Panc1 (cell line): ENCODE results near the gene SND1.

Experiments used
- TF ChIP-seq, protein P1 (sequence below): fragments of 450-650 bp; IDR thresholded peaks from 2 replicates; pipeline ENCODE4 v1.5.1; 2017; ENCODE audit warnings: mild to moderate bottlenecking
- TF ChIP-seq, protein P2 (sequence below), 2 experiments: IDR thresholded peaks; 2 replicates each; pipeline ENCODE4 v1.6.1; 2011 to 2012; ENCODE audit warnings: low read depth in 2 of 2, control low read depth in 1 of 2, low read length in 1 of 2, mild to moderate bottlenecking in 1 of 2, moderate library complexity in 1 of 2; ENCODE audit not compliant: insufficient read depth in 1 of 2

DNA sequence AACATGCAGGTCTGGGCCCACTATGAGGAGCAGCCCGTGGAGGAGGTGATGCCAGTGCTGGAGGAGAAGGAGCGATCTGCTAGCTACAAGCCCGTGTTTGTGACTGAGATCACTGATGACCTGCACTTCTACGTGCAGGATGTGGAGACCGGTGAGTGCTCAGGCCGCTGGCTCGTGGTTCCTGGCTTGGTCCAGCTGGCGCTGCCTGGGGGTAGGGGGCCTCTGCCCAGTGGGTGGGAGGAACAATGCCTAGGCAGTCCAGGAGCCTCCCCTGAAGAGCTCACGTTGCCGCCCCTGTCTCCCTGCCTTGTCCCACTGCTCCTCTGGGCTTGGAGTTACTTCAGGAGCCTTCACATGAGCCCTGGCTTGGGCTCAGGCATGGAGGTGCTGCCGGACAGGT is 429.4 kb downstream of the SND1 start:
- TF ChIP-seq, protein P1, sequence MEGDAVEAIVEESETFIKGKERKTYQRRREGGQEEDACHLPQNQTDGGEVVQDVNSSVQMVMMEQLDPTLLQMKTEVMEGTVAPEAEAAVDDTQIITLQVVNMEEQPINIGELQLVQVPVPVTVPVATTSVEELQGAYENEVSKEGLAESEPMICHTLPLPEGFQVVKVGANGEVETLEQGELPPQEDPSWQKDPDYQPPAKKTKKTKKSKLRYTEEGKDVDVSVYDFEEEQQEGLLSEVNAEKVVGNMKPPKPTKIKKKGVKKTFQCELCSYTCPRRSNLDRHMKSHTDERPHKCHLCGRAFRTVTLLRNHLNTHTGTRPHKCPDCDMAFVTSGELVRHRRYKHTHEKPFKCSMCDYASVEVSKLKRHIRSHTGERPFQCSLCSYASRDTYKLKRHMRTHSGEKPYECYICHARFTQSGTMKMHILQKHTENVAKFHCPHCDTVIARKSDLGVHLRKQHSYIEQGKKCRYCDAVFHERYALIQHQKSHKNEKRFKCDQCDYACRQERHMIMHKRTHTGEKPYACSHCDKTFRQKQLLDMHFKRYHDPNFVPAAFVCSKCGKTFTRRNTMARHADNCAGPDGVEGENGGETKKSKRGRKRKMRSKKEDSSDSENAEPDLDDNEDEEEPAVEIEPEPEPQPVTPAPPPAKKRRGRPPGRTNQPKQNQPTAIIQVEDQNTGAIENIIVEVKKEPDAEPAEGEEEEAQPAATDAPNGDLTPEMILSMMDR = no peak
- TF ChIP-seq, protein P2, sequence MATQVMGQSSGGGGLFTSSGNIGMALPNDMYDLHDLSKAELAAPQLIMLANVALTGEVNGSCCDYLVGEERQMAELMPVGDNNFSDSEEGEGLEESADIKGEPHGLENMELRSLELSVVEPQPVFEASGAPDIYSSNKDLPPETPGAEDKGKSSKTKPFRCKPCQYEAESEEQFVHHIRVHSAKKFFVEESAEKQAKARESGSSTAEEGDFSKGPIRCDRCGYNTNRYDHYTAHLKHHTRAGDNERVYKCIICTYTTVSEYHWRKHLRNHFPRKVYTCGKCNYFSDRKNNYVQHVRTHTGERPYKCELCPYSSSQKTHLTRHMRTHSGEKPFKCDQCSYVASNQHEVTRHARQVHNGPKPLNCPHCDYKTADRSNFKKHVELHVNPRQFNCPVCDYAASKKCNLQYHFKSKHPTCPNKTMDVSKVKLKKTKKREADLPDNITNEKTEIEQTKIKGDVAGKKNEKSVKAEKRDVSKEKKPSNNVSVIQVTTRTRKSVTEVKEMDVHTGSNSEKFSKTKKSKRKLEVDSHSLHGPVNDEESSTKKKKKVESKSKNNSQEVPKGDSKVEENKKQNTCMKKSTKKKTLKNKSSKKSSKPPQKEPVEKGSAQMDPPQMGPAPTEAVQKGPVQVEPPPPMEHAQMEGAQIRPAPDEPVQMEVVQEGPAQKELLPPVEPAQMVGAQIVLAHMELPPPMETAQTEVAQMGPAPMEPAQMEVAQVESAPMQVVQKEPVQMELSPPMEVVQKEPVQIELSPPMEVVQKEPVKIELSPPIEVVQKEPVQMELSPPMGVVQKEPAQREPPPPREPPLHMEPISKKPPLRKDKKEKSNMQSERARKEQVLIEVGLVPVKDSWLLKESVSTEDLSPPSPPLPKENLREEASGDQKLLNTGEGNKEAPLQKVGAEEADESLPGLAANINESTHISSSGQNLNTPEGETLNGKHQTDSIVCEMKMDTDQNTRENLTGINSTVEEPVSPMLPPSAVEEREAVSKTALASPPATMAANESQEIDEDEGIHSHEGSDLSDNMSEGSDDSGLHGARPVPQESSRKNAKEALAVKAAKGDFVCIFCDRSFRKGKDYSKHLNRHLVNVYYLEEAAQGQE (IDR thresholded peaks at IDR 0.05; ENCODE audit: insufficient read depth in 1 of 2, low read depth in 2 of 2, low read length in 1 of 2) = no peak
